ENCODE results near the gene SPSB4.
"Not testable (repeated sequence)": the region's sequence is repeated elsewhere in the genome, so short reads cannot be mapped to it uniquely, and the experiment has no call there.

The SPSB4 gene

GRCh38 chr3:141096981-141097380 lies 45.8 kb downstream of the SPSB4 start:
- DNase-seq = no peak

GRCh38 chr3:141100112-141100511 lies 49.0 kb downstream of the SPSB4 start:
- no peak for DNase-seq

DNA sequence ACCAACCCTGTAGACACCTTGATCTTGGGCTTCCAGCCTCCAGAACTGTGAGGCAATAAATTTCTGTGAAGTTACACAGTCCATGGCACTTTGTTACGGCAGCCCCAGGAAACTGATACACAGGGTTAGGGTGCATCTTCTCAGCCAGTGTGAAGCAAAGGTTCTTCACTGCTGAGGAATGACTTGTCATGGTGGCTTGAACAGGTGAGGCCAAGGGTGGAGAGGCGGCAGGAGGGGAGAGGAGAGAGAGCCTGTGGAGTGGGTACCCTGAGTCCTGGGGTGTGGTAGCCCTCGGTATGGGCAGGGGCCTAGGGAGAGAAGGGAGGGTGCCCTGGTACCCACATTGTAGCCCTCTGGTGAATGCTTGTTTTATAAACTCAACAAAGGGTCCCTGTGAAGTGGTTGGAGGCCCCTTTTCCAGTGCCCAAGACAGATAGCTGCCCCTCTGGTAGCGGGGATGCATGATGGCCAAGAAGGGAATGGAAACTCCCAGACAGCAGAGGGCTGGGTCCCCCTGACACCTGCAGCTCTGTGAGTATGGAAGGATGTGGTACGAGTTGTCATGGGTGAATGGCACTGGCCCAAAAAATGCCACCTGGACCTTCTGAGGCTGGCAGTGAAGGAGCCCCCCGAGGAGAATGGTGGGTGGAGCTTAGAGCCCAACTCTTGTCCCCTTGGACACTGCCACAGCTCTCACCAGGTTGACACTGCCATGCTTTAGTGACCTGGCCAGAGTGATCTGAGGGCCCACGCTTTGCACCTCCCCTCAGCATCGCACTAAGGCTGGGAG lies 49.6 kb downstream of the SPSB4 start:
- DNase-seq = no peak

GRCh38 chr3:141102372-141102771 lies 51.2 kb downstream of the SPSB4 start:
- DNase-seq = no peak

GRCh38 chr3:141103067-141103466 lies 51.9 kb downstream of the SPSB4 start:
- no peak for DNase-seq

GRCh38 chr3:141103503-141103902 lies 52.4 kb downstream of the SPSB4 start:
- no peak for DNase-seq

GRCh38 chr3:141104151-141104821 lies 53.1 kb downstream of the SPSB4 start:
- DNase-seq = peak; percentile 49 to 76

- peak; percentile 56 to 89 for DNase-seq
Measured at GRCh38 chr3:141105828-141106628, 54.9 kb downstream of the SPSB4 start.

GRCh38 chr3:141106842-141107241 lies 55.7 kb downstream of the SPSB4 start:
- DNase-seq = no peak

DNA sequence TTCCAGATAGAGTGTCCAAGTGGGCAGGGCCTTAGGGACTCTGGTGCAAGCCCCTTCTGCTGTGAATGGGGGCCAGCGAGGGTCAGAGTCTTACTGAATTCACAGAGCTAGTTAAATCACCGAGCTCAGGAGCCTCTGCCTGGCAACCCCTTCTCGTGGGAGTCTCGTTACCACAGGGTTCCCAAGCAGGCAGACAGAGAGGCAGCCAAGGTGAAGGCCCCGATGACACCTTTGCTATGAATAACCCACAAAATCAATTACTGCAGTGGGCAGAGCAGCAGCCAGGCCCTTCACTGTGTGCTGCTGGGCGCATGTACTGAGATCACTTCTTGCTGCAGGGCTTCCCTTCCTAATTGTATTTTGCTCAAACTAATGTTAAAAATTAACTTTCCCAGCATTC lies 56.9 kb downstream of the SPSB4 start:
- no peak for DNase-seq

GRCh38 chr3:141109751-141110150 lies 58.6 kb downstream of the SPSB4 start:
- no peak for DNase-seq

DNA sequence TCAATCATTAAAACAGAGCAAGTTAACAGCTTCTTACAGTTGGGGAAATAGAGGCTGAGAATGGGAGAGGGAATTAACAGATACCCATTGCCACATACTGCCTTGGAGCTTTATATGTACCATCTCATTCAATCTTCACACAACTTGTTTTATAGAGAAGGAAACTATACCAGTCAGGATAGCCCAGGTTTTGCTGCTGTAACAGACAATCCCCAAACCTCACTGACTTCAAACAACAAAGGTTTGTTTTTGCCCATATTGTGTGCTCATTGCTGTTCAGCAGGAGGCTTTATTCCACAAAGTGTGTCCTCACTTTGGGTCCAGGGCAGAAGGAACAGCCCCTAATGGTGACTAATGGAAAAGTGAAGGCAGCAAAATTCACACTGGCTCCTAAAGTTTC lies 59.2 kb downstream of the SPSB4 start:
- no peak for DNase-seq

DNA sequence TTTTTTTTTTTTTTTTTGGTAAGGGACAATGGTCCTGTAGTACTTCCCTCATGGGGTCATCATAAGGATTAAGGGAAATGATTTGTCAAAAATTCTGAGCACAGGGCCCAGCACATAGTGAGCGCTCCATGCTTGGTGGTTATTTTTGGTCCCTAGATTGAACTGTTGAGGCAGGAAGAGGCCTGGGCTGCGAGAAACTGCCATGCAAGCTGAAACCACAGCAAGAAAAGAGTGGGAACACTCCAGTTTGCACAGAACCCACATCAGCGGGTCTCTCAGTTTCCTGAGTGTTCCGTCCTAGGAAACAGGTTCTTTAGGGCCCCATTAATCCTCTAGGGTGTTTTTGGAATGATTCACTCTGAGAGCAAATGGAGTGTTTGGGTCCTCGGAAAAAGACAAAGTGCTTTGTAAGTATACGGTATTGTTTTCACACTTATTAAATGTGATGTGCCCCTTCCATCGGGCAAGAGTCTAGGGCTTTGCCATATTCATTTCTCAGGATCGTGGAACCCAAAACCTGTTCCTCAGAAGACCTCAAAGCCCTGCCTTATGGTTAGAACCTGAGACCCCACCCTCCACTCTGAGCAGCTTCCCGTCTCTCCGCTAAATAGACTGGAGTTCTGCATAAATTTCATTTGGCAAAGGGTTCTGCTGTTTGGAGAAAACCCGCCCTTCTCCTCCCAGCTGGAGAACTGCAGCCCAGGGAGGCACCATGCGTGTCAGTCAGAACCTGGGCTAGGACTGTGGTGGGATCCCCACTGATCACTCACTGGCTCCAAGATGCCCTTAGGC lies 60.4 kb downstream of the SPSB4 start:
- DNase-seq = no peak

GRCh38 chr3:141112686-141113297 lies 61.6 kb downstream of the SPSB4 start:
- DNase-seq = no peak

- not testable (repeated sequence) for DNase-seq
Measured at GRCh38 chr3:141113680-141114079, 62.5 kb downstream of the SPSB4 start.

GRCh38 chr3:141114179-141114745 lies 63.1 kb downstream of the SPSB4 start:
- DNase-seq = no peak

- DNase-seq = peak in 1 of 2 experiments; percentile 20
Measured at GRCh38 chr3:141114816-141115460, 63.8 kb downstream of the SPSB4 start.

GRCh38 chr3:141115789-141116541 lies 64.8 kb downstream of the SPSB4 start:
- DNase-seq = no peak

DNA sequence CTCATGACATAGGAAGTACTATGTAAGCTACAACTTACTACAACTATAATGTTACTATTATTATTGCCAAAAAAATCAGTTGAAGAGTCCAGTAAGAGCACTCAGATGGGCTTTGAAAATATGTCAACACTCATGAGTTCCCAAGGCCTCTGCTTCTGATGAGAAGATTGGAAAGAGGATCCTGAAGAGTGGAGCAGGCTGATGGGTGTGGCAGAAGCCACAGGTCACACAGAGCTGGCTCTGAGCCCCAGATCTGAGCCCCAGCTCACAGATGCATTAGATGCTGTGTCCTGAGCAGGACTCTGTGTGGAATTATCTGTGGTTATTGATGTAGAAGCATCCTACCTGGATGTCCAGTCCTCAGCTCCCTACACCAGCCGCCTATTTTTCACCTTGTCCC lies 65.6 kb downstream of the SPSB4 start:
- no peak for DNase-seq

GRCh38 chr3:141117982-141118381 lies 66.8 kb downstream of the SPSB4 start:
- not testable (repeated sequence) for DNase-seq
